Stimulated activated CD8-positive, alpha-beta memory T cell treated with anti-CD3 and anti-CD28 coated beads, Interleukin-4, amount 100 ng/mL, for 24 hours (primary cell): ENCODE measurements around the gene DSTN.

ENCODE experiments used
- DNase-seq: peaks from one replicate; pipeline ENCODE4 v3.0.0-alpha.2; 2020; ENCODE audit warnings: low read depth

The DSTN gene

DNA sequence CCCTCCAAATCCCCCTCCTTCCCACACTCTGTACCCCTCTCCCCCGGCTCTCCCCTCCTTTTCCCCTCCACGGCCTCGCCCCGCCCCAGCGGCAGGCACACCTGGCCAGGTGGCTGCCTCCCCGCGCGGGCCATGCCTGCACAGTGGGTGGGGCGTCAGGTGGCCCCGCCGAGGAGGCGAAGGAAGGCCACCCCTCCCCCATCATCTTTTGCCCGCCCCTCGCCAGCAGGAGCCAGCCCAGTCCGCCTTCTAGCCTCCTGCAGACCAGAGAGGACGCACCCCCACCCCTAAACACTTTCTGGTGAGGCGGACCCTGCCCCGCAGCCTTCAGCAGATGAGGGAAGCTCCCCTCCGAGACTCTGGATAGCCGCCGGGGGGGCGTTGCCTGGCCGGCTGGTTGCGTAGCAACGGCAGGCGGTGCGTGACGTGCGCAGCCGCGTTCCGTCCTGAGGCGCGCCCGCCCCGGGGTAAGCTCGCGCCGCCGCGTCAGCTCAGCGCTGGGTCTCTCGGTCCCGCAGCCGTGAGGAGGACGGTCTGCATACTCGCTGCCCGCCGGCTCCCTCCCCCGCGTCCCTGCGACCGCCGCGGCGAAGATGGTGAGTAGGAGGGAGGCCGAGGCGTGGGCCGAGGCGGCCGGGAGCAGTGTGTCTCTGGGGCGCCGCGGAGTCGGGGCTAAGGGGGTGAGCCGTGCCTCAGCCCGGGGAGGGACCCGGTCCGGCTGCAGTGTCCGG is at the start of gene DSTN:
Gene DSTN, plus strand, starts transcription at position 460 of the 731 bp plus-strand sequence. Its CDS starts 134 bp downstream, at position 594.
- peak; percentile 85 for DNase-seq

DNA sequence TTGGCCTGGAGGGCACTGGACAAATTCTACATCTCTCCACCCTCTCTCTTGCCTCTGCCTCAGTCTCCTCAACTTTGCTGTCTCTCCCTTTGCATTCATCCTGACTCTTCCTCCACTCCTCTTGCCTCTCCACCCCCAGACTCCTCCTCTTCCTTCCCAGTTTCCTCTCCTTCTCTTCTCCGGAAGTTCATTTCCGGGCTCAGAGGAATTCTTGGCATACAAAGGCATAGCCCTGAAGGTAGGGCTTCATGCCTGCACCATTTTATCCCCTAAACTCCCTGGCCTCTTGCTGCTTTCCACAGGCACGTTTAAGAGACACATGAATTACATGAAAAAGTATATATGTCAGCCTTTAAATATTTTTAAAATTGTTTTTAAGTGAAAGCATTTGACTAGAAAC is 49.3 kb upstream of the DSTN start:
- DNase-seq = no peak

GRCh38 chr20:17522528-17522927 is 47.3 kb upstream of the DSTN start:
- no peak for DNase-seq

DNA sequence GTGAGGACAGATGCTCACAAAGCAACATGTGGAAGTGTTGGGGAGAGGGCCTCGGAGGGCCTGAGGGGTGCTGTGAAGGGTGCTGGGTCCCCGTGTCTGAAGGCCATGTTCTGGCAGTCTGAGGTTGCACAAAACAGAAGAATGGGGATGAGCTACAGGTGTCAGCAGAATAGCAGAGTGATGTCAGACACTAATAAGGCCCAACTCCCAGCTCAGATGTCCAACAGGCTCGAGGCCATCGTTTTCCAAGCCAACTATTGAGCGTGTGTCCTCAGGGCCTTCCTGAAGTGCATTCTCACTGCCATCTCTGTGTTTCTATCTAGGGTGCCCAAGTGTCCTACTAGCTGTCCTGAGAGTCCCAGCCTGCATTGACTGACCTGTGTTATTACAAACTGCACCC is 46.5 kb upstream of the DSTN start:
- DNase-seq = no peak

DNA sequence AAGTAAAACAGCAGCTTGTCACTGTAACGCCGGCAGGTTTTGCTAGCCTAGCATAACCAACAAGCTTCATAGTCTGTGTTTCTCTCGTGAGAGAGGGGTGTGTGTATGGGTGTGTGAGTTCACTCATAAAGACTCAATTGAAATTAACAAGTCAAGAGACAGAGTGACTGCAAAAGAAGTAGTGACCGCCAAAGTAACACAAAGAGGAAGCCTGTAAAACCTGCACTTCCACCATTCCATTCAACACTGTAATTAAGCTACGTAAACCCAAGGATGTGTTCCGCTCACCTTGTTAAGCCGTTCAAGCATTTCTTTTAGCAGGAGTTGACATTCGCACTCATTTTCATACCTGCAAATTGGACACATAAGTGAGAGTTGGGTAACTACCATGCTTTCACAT is 45.3 kb upstream of the DSTN start:
- DNase-seq = no peak

DNA sequence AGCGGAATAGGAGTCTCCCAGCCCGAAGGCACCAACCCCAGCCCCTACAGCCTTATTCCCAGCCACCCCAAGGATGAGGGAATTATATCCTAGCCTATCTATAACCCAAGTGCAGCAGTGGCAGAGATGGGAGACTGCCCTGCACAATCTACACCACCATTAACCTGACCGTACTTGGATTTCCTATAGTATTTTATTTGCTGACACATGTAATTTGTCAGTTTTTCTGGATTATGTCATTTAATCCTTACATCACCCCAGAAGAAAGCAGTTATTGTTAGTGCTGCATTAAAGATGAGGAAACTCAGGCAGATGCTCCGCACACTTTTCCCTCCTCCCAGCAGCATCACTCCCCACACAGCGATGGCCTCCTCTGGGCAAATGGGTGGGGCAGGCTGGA is 44.7 kb upstream of the DSTN start:
- DNase-seq = no peak

DNA sequence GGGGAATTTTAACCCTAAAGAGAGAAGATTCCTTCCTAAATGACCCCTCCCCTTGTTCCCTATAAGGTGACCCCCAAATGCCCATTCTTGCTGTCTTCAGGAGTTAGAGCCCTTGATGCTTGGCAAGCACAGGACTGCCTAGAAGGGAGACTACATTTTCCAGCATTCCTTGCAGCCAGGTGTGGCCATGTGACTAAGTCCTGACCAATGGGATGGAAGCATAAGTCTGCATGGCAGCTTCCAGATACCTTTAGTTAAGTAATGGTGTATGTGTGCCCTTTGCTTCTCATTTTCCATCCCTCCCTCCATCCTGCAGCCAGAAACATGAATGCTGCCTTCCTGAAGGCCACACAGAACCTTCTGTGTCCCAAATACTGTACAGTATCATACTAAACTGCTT is 44.2 kb upstream of the DSTN start:
- DNase-seq = no peak

DNA sequence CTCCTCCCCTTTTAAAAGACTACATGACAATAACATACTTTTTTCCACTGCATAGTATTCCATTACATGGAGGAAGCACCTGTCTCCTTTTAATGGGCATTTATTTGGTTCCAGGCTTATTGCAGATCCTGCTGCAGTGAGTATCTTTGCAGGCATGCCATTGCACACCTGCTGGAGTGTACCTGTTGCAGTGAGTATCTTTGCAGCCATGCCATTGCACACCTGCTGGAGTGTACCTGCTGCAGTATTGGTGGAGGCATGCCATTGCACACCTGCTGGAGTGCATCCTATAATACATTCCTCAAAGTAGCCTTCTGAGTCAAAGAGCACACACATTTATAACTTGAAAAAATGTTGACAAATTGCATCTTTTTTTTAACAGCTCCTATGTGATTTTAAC is 40.3 kb upstream of the DSTN start:
- no peak for DNase-seq

- DNase-seq = no peak
These were observed 39.7 kb upstream of the DSTN start for GRCh38 chr20:17530153-17530552.

DNA sequence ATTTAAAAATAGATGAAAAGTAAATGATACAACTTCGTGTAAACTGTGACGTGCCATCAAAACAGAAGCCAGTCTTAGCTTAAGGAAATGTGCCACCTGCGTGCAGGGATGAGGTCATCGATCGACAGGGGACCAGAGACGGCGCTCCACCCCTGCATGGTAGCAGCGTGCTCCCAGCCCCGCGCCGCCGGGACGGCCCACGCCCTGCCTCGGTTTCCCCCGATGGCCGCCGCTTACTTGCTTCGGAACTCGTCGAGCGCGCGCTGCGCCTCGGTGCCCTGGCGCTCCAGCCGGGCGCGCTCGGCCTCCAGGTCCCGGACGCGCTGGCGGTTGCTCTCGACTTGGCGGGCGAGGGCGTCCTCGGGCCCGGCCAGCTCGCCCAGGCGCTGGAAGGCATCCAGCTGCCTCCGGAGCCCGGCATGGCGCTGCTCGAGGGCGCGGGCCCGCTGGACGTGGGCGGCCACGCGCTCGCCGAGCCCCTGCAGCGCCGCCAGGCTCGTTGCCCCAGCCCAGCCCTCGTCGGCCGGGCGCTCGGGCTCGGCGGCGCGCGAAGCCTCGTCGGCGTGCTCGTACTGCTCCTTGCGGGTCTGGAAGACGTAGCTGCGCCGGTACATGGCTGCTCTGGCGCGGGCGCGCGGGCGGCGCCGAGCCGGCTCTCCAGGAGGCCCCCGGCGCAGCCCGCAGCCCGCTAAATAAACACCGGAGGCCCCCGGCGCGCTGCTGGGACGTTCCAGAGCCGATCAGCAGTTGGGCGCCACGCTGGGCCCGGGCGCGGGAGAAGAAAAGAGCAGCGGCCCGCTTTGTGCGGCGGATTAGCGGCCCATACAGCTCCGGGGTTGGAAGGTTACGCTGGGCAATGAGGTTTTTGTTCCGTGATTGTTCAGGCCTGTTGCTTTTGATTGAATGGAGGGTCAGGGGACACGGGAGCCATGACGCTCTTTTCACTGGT is 38.9 kb upstream of the DSTN start, which contains the start of gene BFSP1:
Gene BFSP1, minus strand, starts transcription at position 664 of the 949 bp plus-strand sequence. Its CDS starts 50 bp downstream, at position 614.
- peak; percentile 27 for DNase-seq

- no peak for DNase-seq
These were observed 38.2 kb upstream of the DSTN start for GRCh38 chr20:17531665-17532025.

- no peak for DNase-seq
These were observed 36.5 kb upstream of the DSTN start for GRCh38 chr20:17533396-17533795.

DNA sequence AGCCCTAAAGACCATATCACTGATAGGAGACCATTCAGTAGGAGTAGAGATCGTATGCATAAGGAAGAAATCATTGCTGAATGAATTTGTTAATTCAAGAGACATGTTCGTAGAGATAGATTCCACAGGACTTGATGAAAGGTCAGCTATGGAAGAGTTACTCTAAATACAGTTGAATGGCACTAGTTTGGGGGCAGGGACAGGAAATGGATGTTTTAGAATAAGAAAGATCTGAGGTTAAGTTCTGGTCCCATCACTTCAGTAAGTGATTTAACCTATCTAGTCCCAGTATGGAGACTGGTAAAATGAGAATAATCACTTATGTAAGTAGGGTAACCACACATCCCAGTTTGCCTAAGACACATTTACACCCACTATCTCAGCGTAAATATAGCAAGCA is 35.8 kb upstream of the DSTN start:
- no peak for DNase-seq

GRCh38 chr20:17536944-17537444 is 32.9 kb upstream of the DSTN start:
- DNase-seq = peak; percentile 42

DNA sequence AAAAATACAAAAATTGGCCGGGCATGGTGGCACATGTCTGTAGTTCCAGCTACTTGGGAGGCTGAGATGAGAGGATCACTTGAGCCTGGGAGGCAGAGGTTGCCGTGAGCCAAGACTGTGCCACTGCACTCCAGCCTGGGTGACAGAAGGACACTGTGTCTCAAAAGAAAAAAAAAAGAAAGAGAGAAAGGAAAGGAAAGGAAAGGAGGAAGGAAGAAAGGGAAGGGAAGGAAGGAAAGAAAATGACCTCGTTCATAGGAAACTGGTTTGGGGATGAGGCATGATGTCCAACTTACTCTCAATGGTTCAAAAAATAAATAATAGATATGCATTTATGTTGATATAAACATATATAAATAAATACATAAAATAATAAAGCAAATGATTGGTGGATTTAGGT is 31.9 kb upstream of the DSTN start:
- DNase-seq = no peak

DNA sequence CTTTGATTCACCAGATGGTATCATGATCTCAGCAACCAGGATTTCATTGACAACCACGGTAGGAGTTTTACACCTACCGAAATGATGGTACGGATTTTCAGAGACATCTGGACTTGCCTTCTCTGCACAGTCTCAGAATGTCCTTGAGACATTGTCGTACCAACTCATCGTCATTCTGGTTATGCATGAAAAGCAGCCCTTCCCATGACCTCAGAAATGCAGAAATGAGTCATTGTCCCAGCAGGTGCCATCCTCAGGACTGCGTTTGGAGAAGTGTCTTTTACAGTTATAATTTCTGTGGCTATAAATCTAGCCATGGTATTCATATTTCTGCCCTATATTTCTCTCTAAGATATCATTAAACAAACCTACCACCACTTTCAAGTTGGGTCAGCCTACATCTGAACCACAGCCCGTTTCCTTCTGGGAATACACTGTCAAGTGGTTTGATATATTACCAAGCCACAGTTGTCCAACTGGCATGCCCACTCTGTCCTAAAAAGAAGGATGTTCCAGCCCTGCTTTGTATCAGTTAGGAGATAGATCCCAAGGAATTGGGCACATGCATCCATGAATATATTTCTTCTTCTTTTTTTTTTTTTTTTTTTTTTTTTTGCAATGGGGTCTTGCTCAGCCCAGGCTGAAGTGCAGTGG is 31.2 kb upstream of the DSTN start:
- DNase-seq = no peak

GRCh38 chr20:17541596-17541995 is 28.3 kb upstream of the DSTN start:
- DNase-seq = no peak

- DNase-seq = no peak
These were observed 27.9 kb upstream of the DSTN start for GRCh38 chr20:17541996-17542395.

GRCh38 chr20:17542481-17542880 is 27.4 kb upstream of the DSTN start:
- DNase-seq = no peak

DNA sequence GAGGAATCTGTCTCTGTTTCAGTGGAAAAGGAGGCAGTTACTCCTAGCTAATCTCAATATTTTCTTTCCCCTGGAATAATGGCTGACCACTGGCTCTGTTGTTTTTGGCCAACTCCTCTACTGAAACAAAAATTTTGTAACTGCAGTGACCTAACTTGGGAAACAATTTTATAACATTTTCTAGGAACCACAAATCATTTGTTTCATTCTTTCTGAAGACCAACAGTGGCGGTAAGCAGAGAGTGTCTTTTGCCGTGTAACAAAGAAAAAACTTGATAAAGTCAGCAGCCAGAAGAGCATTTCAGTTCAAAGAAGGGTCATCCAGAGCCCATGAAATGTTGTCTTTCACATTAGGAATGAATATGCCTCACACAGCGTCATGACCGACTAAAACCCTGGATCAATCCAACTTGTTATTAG is 26.9 kb upstream of the DSTN start:
- no peak for DNase-seq

DNA sequence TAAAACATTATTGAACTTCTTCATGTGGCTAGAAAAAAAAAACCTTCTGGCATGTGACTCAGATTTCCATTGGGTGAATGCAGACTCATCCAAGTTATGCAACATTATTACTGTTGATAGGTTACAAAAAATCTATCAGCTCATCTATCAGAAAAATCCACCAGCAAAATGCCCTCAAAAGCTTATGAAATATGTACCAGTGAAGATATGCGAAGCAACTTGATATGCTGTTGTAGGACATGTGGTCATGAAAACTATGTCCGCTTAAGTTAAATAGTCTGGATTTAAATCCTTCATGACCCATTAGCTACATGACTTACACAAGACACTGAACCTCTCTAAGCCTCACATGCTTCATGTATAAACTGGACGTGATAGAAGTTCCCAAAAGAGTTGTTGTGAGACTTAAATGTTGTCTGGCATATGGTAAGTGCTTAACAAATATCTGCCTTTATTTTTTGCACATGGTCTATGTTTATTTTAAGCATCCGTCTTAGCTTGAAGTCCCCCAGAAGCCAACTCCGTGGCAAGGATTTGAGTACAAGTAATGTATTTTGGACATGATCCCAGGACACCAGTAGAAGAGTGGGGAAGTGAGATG is 26.2 kb upstream of the DSTN start:
- DNase-seq = no peak

GRCh38 chr20:17545127-17545526 is 24.7 kb upstream of the DSTN start:
- no peak for DNase-seq
